Breast epithelium (tissue), 4 donors: ENCODE data around the gene ARF1. TPM values are rescaled to one million over a fixed set of nuclear protein-coding genes. Genes with fewer than 3 reads are reported as not detected.

Experiments used
- DNase-seq, 2 donors: peaks; one replicate each; pipeline ENCODE4 v3.0.0-alpha.2; 2019; ENCODE audit warnings: low spot score in 2 of 2
- H3K27ac ChIP-seq, 2 donors: fragments of 200-600 bp; sonication (generic) in 1 of 2; one replicate each; pipeline ENCODE4 v1.5.1; 2016 to 2019; ENCODE audit warnings: mild to moderate bottlenecking in 1 of 2
- H3K27me3 ChIP-seq, 2 donors: fragments of 200-600 bp; sonication (generic) in 1 of 2; one replicate each; pipeline versions ENCODE4 v1.5.1 to v1.6.0; 2017 to 2019; ENCODE audit warnings: control low read depth in 1 of 2, mild to moderate bottlenecking in 1 of 2
- H3K36me3 ChIP-seq: fragments of 200-600 bp; one replicate; pipeline ENCODE4 v1.5.1; 2019
- H3K4me1 ChIP-seq, 2 donors: fragments of 200-600 bp; sonication (generic); one replicate each; pipeline ENCODE4 v1.5.1; 2016 to 2019; ENCODE audit warnings: control low read depth in 1 of 2
- H3K4me3 ChIP-seq, 3 donors: fragments of 200-600 bp; sonication (generic); 1 replicate in 2 of 3; 2 replicates in 1 of 3; pipeline ENCODE4 v1.5.1; 2016 to 2019; ENCODE audit warnings: mild to moderate bottlenecking in 3 of 3, moderate library complexity in 2 of 3
- H3K9me3 ChIP-seq, 2 donors: fragments of 200-600 bp; sonication (generic) in 1 of 2; one replicate each; pipeline ENCODE4 v1.5.1; 2016 to 2019; ENCODE audit warnings: control low read depth in 1 of 2
- CTCF ChIP-seq, 3 donors: fragments of 450-650 bp; IDR thresholded peaks; one replicate each; pipeline ENCODE4 v1.5.1; 2016 to 2017; ENCODE audit warnings: antibody characterized with exemption in 3 of 3, mild to moderate bottlenecking in 3 of 3, moderate library complexity in 3 of 3
- POLR2A ChIP-seq: fragments of 450-650 bp; IDR thresholded peaks from one replicate; pipeline ENCODE4 v1.6.1; 2016; ENCODE audit warnings: antibody characterized with exemption, mild to moderate bottlenecking, moderate library complexity
- POLR2AphosphoS5 ChIP-seq, 3 donors: sonication (generic); formaldehyde crosslinking; IDR thresholded peaks; one replicate each; pipeline ENCODE4 v1.6.1; 2017; ENCODE audit warnings: antibody characterized with exemption in 3 of 3
- intact Hi-C: fragments of 100-400 bp; cut with DNase I; formaldehyde crosslinking; loops from one replicate; pipeline ENCODE4 v1.15.1; 2023; ENCODE audit warnings: low total_unique reads
- total RNA-seq, 3 donors: library from RNA; depleted of rRNA; stranded (reverse); fragments of >200 nt; gene quantifications; one replicate each; pipeline ENCODE4 v1.1.0, GENCODE V29; 2016

Gene ARF1
- total RNA-seq, 3 donors from 2014 or later: 263 to 295 (median 292) TPM

GRCh38 chr1:228070851-228071250 lies 11.7 kb upstream of the ARF1 start:
- DNase-seq: no peak
- Histone ChIP-seq H3K27me3 (peaks cover 6 to 24% of the 10 kb centered on the region in 2 donors), H3K9me3 (no peaks in the 10 kb centered on the region), H3K27ac (no peak overlapping the region), H3K4me3 (no peak overlapping the region), H3K4me1 (no peaks in the 10 kb centered on the region), H3K36me3 (no peaks in the 10 kb centered on the region)
- no peak for TF ChIP-seq POLR2A
- TF ChIP-seq POLR2AphosphoS5 (IDR thresholded peaks at IDR 0.05): no peak
- no peak for TF ChIP-seq CTCF (IDR thresholded peaks at IDR 0.05)
- intact Hi-C loops: no loop called here

- H3K36me3 ChIP-seq: no peaks in the 10 kb centered on the region
- H3K27ac ChIP-seq: no peak overlapping the region
- intact Hi-C loops: loop anchor here (2.0 kb wide), 1 partner anchor 71 kb away; no protein-coding TSS in a partner anchor
- H3K4me3 ChIP-seq: no peak overlapping the region
- no peak for DNase-seq
- H3K4me1 ChIP-seq: no peaks in the 10 kb centered on the region
- no peaks in the 10 kb centered on the region for H3K9me3 ChIP-seq
- H3K27me3 ChIP-seq: peaks cover 2 to 12% of the 10 kb centered on the region in 2 donors
- TF ChIP-seq POLR2AphosphoS5 (IDR thresholded peaks at IDR 0.05) (no peak), CTCF (IDR thresholded peaks at IDR 0.05) (no peak), POLR2A (no peak)
These were observed 10.5 kb upstream of the ARF1 start for GRCh38 chr1:228071839-228072657.

- Histone ChIP-seq H3K36me3 (no peaks in the 10 kb centered on the region), H3K4me3 (no peak overlapping the region), H3K4me1 (no peaks in the 10 kb centered on the region), H3K9me3 (no peaks in the 10 kb centered on the region), H3K27me3 (peaks cover 0 to 6% of the 10 kb centered on the region in 2 donors), H3K27ac (no peak overlapping the region)
- no peak for DNase-seq
- TF ChIP-seq CTCF (IDR thresholded peaks at IDR 0.05): no peak
- TF ChIP-seq POLR2A: no peak
- no peak for TF ChIP-seq POLR2AphosphoS5 (IDR thresholded peaks at IDR 0.05)
- intact Hi-C loops: loop anchor here (2.0 kb wide), 1 partner anchor 72 kb away; no protein-coding TSS in a partner anchor
These were observed 9.9 kb upstream of the ARF1 start for GRCh38 chr1:228072658-228073043.

GRCh38 chr1:228073061-228073856 lies 9.2 kb upstream of the ARF1 start:
- H3K9me3 ChIP-seq: no peaks in the 10 kb centered on the region
- H3K27ac ChIP-seq: no peak overlapping the region
- no peak for DNase-seq
- H3K4me3 ChIP-seq: no peak overlapping the region
- H3K4me1 ChIP-seq: no peaks in the 10 kb centered on the region
- intact Hi-C loops: loop anchor here (2.0 kb wide), 1 partner anchor 72 kb away; no protein-coding TSS in a partner anchor
- TF ChIP-seq POLR2AphosphoS5 (IDR thresholded peaks at IDR 0.05): no peak
- no peak for TF ChIP-seq CTCF (IDR thresholded peaks at IDR 0.05)
- no peak for TF ChIP-seq POLR2A
- no peaks in the 10 kb centered on the region for H3K36me3 ChIP-seq
- H3K27me3 ChIP-seq: peaks cover 0 to 5% of the 10 kb centered on the region in 2 donors
